Measurements from ENCODE around the gene ARHGEF28. TPM values are rescaled to one million over a fixed set of nuclear protein-coding genes. Genes with fewer than 3 reads are reported as not detected.

Gene ARHGEF28
- total RNA-seq, 4 donors from 2014 or later, result 0.52 to 1.2 (median 0.98) TPM

- H3K9me3 ChIP-seq, result no peaks in the 10 kb centered on the region
- H3K27me3 ChIP-seq, result no peaks in the 10 kb centered on the region
- DNase-seq (no peak), ATAC-seq (no peak)
- in situ Hi-C loops (cut with MboI; ENCODE audit: low sequenced_read_pairs in 4 of 4) (no loop called here), intact Hi-C loops (cut with DNase I; ENCODE audit: low total_unique reads) (loop anchor here (2.0 kb wide), 1 partner anchor 102 kb away; no protein-coding TSS in a partner anchor)
- H3K36me3 ChIP-seq, result no peaks in the 10 kb centered on the region
- H3K4me1 ChIP-seq, result no peaks in the 10 kb centered on the region
- H3K4me3 ChIP-seq, result no peak overlapping the region
- H3K27ac ChIP-seq, result no peak overlapping the region
- no peak for TF ChIP-seq POLR2A (IDR thresholded peaks at IDR 0.05)
- TF ChIP-seq CTCF (IDR thresholded peaks at IDR 0.05 in 4 of 5, conservative IDR thresholded peaks at IDR 0.05 in 1 of 5), result no peak
Measured at GRCh38 chr5:73692981-73693380, 67.0 kb downstream of the ARHGEF28 start.

- in situ Hi-C loops (cut with MboI; ENCODE audit: low sequenced_read_pairs in 4 of 4), result no loop called here
Measured at GRCh38 chr5:73693573-73694061, 67.6 kb downstream of the ARHGEF28 start.

GRCh38 chr5:73694089-73694488, 68.1 kb downstream of the ARHGEF28 start:
- Histone ChIP-seq H3K4me3 (no peak overlapping the region), H3K4me1 (no peaks in the 10 kb centered on the region), H3K27me3 (no peaks in the 10 kb centered on the region), H3K36me3 (no peaks in the 10 kb centered on the region), H3K27ac (no peak overlapping the region), H3K9me3 (no peaks in the 10 kb centered on the region)
- no peak for ATAC-seq
- in situ Hi-C loops (cut with MboI; ENCODE audit: low sequenced_read_pairs in 4 of 4) (no loop called here), intact Hi-C loops (cut with DNase I; ENCODE audit: low total_unique reads) (no loop called here)
- TF ChIP-seq CTCF (IDR thresholded peaks at IDR 0.05 in 4 of 5, conservative IDR thresholded peaks at IDR 0.05 in 1 of 5) (no peak), POLR2A (IDR thresholded peaks at IDR 0.05) (no peak)
- DNase-seq, result no peak

More at GRCh38 chr5:73693573-73694061, 67.6 kb downstream of the ARHGEF28 start:
- ATAC-seq, result no peak
- TF ChIP-seq POLR2A (IDR thresholded peaks at IDR 0.05) (no peak), CTCF (IDR thresholded peaks at IDR 0.05 in 4 of 5, conservative IDR thresholded peaks at IDR 0.05 in 1 of 5) (peak in 3 of 5 experiments; percentile 13 to 24 (median 17))
- no peaks in the 10 kb centered on the region for H3K36me3 ChIP-seq
- no peak overlapping the region for H3K27ac ChIP-seq
- H3K27me3 ChIP-seq, result no peaks in the 10 kb centered on the region
- no peaks in the 10 kb centered on the region for H3K9me3 ChIP-seq
- DNase-seq, result no peak
- no peak overlapping the region for H3K4me3 ChIP-seq
- no peaks in the 10 kb centered on the region for H3K4me1 ChIP-seq
- intact Hi-C loops (cut with DNase I; ENCODE audit: low total_unique reads), result loop anchor here (2.0 kb wide), 1 partner anchor 103 kb away; no protein-coding TSS in a partner anchor

- TF ChIP-seq POLR2A (IDR thresholded peaks at IDR 0.05), result no peak
- no peak for TF ChIP-seq CTCF (IDR thresholded peaks at IDR 0.05 in 4 of 5, conservative IDR thresholded peaks at IDR 0.05 in 1 of 5)
Measured at GRCh38 chr5:73698011-73698410, 72.0 kb downstream of the ARHGEF28 start.

GRCh38 chr5:73701566-73701965, 75.6 kb downstream of the ARHGEF28 start:
- H3K9me3 ChIP-seq, result no peaks in the 10 kb centered on the region
- no peaks in the 10 kb centered on the region for H3K27me3 ChIP-seq
- intact Hi-C loops (cut with DNase I; ENCODE audit: low total_unique reads) (no loop called here), in situ Hi-C loops (cut with MboI; ENCODE audit: low sequenced_read_pairs in 4 of 4) (no loop called here)
- no peak overlapping the region for H3K4me3 ChIP-seq
- H3K27ac ChIP-seq, result no peak overlapping the region
- no peaks in the 10 kb centered on the region for H3K4me1 ChIP-seq
- H3K36me3 ChIP-seq, result no peaks in the 10 kb centered on the region
- TF ChIP-seq CTCF (IDR thresholded peaks at IDR 0.05 in 4 of 5, conservative IDR thresholded peaks at IDR 0.05 in 1 of 5), result no peak
- ATAC-seq (no peak), DNase-seq (no peak)

More at GRCh38 chr5:73698011-73698410, 72.0 kb downstream of the ARHGEF28 start:
- H3K27ac ChIP-seq, result no peak overlapping the region
- H3K4me3 ChIP-seq, result no peak overlapping the region
- no peaks in the 10 kb centered on the region for H3K4me1 ChIP-seq
- H3K27me3 ChIP-seq, result no peaks in the 10 kb centered on the region
- H3K9me3 ChIP-seq, result no peaks in the 10 kb centered on the region
- H3K36me3 ChIP-seq, result no peaks in the 10 kb centered on the region
- DNase-seq, result no peak
- in situ Hi-C loops (cut with MboI; ENCODE audit: low sequenced_read_pairs in 4 of 4), result no loop called here
- intact Hi-C loops (cut with DNase I; ENCODE audit: low total_unique reads), result no loop called here
- ATAC-seq, result no peak
